LNCaP clone FGC (cell line): ENCODE data around the gene DDX59.

Source experiments
- DNase-seq: peaks from one replicate; pipeline ENCODE4 v3.0.0-alpha.2; 2011; ENCODE audit warnings: low read depth
- H3K4me3 ChIP-seq: 2 replicates; pipeline ENCODE4 v1.5.1; 2011; ENCODE audit warnings: mild to moderate bottlenecking, low read depth, low read length, control low read depth
- TF ChIP-seq, protein P1 (sequence below): IDR thresholded peaks from 2 replicates; pipeline ENCODE4 v1.5.1; 2012; ENCODE audit warnings: mild to moderate bottlenecking; ENCODE audit not compliant: control insufficient read depth, insufficient read depth; ENCODE audit errors: extremely low read depth

The DDX59 gene

DNA sequence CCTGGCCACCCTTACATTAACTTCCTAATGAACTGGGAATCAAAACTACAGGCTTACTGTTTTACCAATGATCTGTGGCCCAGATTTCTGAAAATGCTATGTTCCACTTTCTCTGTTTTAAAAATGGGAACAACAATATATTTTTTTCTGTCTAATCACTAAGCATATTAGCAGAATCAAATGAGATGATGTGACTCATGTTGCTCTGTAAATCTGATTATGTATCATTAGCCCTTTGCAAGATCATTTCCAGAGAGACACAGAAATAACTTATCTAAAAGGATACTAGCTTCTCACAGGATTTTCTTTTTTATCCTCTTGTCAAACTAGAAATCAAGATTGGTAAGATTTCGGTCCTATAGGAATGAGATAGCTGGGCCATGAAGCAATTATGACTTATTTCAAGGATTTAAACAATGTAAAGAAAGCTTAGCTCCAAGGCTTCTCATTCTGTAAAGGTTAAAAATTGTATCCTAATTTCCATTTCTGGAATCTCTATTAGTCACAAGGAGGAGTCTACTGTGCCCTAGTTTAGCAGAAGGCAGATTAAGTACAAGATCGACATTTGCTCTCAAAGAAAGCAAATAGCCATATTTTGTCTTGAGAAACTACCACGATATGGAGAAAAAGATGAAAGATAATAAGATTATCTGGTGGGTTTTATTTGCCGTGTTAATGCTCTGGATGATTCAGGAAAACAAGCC is 36.6 kb upstream of the DDX59 start:
- TF ChIP-seq, protein P1, sequence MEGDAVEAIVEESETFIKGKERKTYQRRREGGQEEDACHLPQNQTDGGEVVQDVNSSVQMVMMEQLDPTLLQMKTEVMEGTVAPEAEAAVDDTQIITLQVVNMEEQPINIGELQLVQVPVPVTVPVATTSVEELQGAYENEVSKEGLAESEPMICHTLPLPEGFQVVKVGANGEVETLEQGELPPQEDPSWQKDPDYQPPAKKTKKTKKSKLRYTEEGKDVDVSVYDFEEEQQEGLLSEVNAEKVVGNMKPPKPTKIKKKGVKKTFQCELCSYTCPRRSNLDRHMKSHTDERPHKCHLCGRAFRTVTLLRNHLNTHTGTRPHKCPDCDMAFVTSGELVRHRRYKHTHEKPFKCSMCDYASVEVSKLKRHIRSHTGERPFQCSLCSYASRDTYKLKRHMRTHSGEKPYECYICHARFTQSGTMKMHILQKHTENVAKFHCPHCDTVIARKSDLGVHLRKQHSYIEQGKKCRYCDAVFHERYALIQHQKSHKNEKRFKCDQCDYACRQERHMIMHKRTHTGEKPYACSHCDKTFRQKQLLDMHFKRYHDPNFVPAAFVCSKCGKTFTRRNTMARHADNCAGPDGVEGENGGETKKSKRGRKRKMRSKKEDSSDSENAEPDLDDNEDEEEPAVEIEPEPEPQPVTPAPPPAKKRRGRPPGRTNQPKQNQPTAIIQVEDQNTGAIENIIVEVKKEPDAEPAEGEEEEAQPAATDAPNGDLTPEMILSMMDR: no peak
- no peak overlapping the region for H3K4me3 ChIP-seq
- no peak for DNase-seq

DNA sequence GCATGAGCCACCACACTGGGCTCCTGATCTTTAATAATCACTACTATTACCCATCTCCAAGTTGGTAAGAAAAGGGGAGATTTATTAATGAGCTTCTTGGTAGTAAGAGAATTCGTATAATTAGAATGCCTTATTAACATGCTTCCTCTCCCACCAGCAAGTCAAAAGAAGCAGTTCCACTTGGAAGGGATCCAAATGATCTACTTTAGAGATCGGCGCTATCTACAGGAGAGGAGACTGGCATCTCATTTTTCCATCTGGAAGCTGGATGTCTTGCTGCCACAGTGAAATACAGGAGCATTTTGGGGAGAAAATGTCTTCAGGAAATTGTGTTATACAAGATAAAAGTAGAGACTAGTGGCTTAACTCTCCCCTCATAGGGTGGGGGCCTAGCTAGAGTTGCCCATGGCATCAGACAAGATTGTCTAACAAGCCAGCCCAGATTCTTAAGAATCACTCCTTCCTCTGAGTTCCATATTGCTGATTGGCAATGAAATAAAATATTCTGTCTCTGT is 35.3 kb upstream of the DDX59 start:
- TF ChIP-seq, protein P1: no peak
- no peak for DNase-seq
- H3K4me3 ChIP-seq: no peak overlapping the region

DNA sequence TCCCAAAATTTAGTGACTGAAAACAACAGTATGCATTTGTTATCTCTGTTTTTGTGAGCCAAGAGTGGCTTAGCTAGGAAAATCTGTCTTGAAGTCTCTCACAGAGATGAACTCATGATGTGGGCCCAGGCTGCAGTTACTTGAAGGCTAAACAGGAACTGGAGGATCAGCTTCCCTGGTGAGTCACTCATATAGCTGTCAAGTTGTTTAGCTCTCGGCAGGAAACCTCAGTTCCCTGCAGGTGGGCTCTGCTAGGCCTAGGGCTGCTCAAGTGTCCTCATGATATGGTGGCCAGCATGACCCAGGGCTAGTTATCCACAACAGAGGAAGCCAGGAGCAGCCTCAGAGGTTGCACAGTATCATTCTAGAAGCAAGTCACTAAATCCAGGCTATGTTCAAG is 30.2 kb upstream of the DDX59 start:
- TF ChIP-seq, protein P1: no peak
- DNase-seq: no peak

DNA sequence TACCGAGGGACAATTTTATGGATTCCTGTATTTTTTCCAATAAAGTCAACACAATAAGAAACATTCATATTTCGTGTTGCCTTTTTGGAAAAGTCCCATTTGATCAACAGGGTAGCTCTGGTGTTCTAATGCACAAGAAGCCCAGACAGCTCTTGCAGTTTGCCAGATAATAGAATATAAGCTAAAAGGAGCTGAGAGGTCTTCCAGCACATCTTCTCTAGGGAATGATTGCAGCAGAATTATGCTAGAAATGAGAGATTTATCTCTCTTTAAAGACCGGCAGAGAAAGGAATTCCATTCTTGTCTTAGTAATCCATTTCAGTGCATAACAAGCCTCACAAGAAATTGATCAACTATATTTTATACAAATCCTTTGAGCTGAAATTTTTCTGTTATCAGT is 25.0 kb upstream of the DDX59 start:
- TF ChIP-seq, protein P1: no peak
- no peak for DNase-seq
- H3K4me3 ChIP-seq: no peak overlapping the region

More for the DNA sequence above, 30.2 kb upstream of the DDX59 start:
- no peak overlapping the region for H3K4me3 ChIP-seq

DNA sequence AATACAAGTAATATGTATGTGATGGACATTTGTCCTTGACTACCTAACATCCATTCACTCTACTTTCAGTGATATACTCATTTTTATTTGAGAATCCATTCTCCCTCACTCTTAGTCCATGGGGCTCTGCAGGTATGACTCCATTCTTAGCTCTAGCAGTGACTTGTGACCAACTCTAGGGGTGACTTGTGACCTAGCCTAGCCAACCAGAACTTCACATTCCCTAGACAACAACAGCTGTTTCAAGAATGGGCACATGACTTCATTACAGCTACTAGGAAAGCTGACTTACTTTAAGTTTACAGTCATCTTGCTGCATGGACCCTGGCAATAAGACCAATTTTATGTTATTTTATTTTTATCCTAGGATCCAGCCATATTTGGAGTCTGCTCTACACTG is 23.6 kb upstream of the DDX59 start:
- H3K4me3 ChIP-seq: no peak overlapping the region
- TF ChIP-seq, protein P1: no peak

DNA sequence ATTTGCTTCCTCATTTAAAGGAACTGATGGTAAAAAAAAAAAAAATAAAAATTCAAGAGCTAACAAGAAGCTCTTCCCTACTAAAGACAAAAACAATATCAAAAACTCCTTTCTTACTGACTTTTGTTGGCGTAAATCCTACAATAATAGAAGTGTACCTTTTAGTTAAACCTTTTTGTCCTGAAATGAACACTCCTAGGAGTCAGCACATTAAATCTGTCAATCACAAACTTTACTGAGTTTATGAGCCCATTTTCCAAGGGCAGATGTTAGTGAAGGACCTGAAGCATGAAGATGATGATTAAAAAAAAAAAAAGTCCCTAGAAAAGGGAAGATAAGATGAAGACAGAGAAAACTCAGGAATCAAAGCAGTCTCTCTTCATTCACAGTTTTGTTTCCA is 22.6 kb upstream of the DDX59 start:
- no peak overlapping the region for H3K4me3 ChIP-seq
- no peak for DNase-seq
- TF ChIP-seq, protein P1: no peak

More for the DNA sequence above, 23.6 kb upstream of the DDX59 start:
- DNase-seq: no peak

DNA sequence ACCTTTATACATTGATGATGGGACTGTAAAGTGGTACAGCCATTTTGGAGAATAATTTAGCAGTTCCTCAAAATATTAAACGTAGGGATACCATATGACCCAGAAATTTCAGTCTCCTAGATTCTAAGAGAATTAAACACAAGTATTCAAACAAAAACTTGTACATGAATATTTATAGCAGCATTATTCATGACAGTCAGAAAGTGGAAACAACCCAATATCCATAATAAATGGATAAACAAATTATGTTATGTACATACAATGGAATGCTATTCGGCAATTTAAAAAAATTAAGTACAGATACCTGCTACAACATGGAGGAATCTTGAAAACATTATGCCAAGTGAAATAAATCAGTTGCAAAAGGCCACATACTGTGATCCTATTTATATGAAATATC is 16.9 kb upstream of the DDX59 start:
- TF ChIP-seq, protein P1: no peak
- no peak for DNase-seq
- H3K4me3 ChIP-seq: no peak overlapping the region
